HG03520 (cell line): ENCODE results near the gene PUS3.
A peak's percentile ranks its signal among the peaks of the same experiment; 100 is the strongest.

ENCODE experiments used
- ATAC-seq: cut with Tn5 transposase; IDR thresholded peaks from one replicate; pipeline ENCODE4 v1.9.1; 2021; ENCODE audit warnings: mild to moderate bottlenecking, moderate library complexity; ENCODE audit not compliant: unreplicated experiment

The PUS3 gene

DNA sequence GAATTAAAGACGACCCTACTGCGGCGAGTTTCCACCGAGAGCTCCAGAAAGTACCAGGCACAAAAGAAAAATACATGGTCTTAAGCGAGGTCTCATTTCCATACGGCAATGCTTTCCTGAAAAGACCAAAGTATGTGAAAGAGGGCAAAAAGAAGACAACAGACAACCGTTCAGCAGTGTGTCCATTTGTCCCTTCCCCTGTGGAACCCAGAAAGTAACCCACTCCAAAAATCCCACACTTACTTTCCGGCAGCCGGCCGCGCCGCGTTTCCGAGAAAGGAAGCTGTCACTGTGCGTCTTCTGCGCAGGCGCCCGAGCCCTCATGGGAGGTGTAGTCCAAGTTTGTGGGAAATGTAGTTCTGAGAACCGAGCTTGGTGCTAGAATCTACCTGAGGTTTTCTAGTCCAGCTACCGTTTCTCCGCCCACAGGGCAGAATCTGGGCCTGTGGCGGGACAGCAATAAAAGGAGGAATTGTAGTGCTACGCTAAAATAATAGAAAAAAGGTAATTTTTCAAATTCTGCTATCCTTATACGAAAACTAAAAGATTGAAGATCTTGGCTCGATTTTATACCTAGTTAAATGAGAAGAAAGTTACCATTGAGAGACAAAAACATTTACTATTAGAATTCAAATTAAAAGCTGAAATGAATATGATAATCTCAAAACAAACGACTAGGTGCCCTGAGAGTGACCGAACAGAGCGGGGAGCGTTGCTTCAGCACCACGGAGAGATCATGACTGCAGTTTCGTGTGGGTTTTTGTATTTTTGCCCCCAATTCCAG lies at the start of gene PUS3:
TSS of gene PUS3 (minus strand) at position 280 of the 784 bp plus-strand sequence. CDS start 6,922 bp downstream, outside the sequence.
- peak; percentile 96 for ATAC-seq

- no peak for ATAC-seq
These were observed 49.6 kb upstream of the PUS3 start for GRCh38 chr11:125952559-125952958.

DNA sequence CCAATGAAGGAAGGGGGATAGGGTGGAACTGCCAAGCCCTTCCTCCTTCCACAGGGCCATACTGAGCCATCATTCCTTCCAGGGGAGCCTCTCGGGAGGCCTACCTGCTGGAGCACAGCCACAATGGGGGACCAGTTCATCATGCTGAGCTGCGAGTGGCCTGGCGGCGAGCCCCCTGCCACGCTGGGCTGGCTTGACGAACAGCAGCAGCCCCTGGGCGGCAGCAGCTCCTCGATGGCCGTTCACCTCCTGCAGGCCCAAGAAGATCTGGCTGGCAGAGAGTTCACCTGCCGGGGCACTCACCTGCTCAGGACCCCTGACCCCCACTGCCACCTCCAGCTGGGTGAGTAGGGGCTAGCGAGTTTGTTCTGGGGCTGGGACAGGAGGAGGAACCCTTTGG lies 48.7 kb upstream of the PUS3 start:
- ATAC-seq: no peak

- ATAC-seq: no peak
These were observed 48.0 kb upstream of the PUS3 start for GRCh38 chr11:125950696-125951651.

- ATAC-seq: no peak
These were observed 47.1 kb upstream of the PUS3 start for GRCh38 chr11:125950178-125950490.

- no peak for ATAC-seq
These were observed 46.5 kb upstream of the PUS3 start for GRCh38 chr11:125949271-125950177.

GRCh38 chr11:125948278-125949051 lies 45.5 kb upstream of the PUS3 start:
- no peak for ATAC-seq

DNA sequence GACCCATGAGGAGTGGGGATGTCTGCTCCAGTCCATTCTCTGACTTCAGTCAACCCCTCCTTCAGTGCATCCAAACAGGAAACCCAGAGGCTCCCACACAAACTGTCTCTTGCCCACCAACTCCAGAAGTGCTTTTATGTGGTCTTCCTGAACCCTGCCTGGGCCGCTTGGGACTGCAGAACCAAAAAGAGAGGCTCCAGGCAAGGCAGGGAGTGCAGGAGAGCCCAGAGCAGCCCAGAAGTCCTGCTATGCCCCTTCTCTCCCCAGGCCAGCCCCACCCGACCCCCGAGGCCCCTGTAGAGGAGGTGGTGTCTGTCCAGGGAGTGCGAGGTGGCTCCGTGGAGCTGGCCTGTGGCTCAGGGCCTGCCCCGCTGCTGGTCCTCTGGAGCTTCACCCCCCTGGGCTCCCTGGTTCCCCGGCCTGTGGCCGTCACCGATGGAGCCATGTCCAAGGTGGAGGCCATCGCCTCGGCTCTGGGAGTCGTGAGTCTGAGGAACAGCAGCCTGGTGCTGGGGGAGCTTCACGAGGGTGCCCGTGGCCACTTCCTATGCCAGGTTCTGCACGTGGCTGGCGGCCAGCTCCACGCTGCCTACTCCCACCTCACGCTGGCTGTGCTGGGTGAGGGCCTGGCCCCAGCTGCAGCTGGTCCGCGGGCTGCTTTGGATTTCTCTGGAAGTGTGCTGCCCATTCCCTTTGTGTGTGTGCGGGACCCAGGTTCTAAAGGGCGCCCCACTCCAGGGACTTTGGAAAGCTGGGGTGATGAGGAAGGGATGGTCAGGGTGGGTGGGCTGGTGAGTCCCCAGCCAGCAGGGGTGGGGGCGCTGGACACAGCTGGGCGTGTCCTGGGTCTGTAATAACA lies 44.6 kb upstream of the PUS3 start:
- ATAC-seq: no peak

DNA sequence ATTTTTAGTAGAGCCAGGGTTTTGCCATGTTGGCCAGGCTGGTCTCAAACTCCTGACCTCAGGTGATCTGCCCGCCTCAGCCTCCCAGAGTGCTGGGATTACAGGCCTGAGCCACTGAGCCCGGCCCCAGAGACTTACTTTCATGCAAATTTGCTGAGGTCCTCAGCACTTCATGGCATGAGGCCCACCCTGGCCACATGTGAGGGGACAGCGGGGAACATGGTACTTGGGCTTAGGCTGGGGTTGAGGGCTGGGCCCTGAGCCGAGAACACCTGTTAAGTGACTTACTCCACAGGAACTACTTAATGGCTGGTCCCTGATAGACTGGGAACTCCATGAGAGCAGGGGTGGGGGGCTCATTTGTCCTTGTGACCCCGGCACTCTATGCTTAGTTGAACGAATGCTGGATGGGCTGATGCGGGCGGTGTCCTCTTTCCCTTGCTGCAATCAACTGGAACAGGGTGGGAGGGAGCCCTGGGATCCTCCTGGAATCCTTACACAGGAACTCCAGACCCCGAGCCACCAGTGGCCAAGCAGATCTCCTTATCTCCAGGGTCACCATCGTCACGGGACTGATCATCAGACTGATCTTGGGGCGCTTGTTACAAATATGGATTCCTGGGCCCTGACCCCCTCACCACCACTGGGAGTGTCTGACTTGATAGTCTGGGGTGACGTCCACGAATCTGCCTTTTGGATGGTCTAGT lies 43.9 kb upstream of the PUS3 start:
- ATAC-seq: no peak

DNA sequence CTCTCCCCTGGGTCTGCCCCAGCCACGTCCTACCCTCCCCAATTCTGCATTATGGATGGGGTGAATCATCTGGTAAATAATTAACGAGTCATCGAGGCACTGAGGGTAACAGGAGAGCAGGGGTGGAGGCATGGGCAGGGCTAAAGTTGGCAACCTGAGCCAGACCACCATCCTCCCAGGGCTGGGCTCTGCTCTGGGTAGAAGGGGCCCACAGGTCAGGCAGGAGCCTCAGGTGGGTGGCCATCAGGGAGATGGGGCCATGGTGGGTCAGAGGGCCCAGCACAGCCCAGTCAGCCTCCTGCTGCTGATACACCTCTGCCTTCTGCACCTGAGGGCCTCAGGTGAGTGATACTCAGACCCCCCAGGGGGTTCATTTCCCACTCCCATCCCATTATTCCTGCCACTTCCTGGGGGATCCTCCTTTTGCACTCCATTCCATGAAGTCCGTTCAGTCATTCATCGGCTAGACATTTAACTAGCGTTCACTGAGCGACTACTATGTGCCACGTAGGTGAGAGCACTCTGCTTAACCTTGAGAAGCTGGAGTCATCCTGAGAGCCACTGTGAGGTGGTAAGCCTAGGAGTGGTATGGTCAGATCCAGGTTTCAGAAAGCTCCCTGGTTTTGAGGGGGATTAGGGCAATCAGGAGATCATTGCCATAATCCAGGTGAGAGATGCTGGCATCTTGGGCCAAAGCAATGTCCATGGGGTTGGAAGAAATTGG lies 43.0 kb upstream of the PUS3 start, which contains the start of gene VSIG10L2:
TSS of gene VSIG10L2 (plus strand) at position 248 of the 724 bp plus-strand sequence. CDS start at position 260, 12 bp downstream.
- ATAC-seq: no peak

- no peak for ATAC-seq
These were observed 42.2 kb upstream of the PUS3 start for GRCh38 chr11:125945011-125945796.

- no peak for ATAC-seq
These were observed 41.5 kb upstream of the PUS3 start for GRCh38 chr11:125944350-125945010.

DNA sequence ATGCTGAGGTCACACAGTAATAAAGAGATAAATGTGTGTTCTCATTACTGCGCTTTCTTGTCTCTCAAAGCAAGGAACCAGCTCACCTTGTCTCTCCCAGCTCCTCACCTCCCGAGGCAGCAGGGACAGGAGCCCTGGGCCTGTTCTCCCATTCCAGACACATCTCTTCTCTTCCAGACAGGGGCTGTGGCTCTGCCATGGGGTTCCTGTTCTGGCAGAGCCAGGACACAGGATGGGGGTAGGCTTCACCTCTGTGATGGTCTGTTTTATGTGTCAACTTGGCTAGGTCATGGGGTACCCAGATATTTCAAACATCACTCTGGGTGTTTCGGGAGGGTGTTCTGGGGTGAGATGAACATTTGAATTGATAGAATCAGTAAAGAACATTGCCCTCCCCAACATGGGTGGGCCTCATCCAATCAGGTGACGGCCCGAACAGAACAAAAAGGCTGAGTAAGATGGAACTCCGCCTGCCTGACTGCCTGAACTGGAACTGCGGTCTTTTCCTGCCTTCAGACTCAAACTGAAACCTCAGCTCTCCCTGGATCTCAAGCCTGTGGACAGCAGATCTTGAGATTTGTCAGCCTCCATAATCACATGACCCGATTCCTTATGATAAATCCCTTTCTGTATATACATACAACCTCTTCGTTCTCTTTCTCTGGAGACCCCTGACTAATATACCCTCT lies 40.8 kb upstream of the PUS3 start:
- no peak for ATAC-seq

- ATAC-seq: no peak
These were observed 39.9 kb upstream of the PUS3 start for GRCh38 chr11:125942771-125943428.
